H1 (cell line): ENCODE measurements around the gene ASIC1. TPM values are rescaled to one million over a fixed set of nuclear protein-coding genes. Genes with fewer than 3 reads are reported as not detected.

ENCODE experiments used
- CTCF ChIA-PET: fragments of 300-600 bp; sonication (Branson Sonifier 250); formaldehyde crosslinking; loops from one replicate; lab custom pipeline; 2021; ENCODE audit not compliant: partially characterized antibody; lab: Charles Lee
- POLR2A ChIA-PET: fragments of 300-600 bp; sonication (Branson Sonifier 250); formaldehyde crosslinking; loops from one replicate; lab custom pipeline; 2021; ENCODE audit warnings: inconsistent platforms; ENCODE audit not compliant: partially characterized antibody; lab: Charles Lee
- DNase-seq, 2 experiments: peaks; one replicate each; pipeline versions ENCODE4 v3.0.0 to v3.0.0-alpha.2; 2010 to 2022; ENCODE audit warnings: low spot score in 2 of 2, low read depth in 1 of 2, mixed read lengths in 1 of 2
- FAIRE-seq: peaks from 2 replicates; lab custom pipeline; 2011; peaks lifted over from hg19 to GRCh38; lab: Jason Lieb, UNC
- H2AFZ ChIP-seq: 2 replicates; pipeline ENCODE4 v1.8.1; 2012; ENCODE audit warnings: low read length, inconsistent platforms
- H2AK5ac ChIP-seq: 2 replicates; pipeline ENCODE4 v1.6.1; 2013; ENCODE audit warnings: low read depth, low read length
- H2BK120ac ChIP-seq: replicated peaks from 2 replicates; pipeline ENCODE3; 2013; ENCODE audit warnings: low read depth, low read length, inconsistent platforms
- H2BK12ac ChIP-seq: 2 replicates; pipeline ENCODE4 v1.6.1; 2013; ENCODE audit warnings: low read depth, low read length
- H2BK15ac ChIP-seq: 2 replicates; pipeline ENCODE4 v1.6.1; 2013; ENCODE audit warnings: low read length
- H2BK20ac ChIP-seq: 2 replicates; pipeline ENCODE4 v1.6.1; 2013; ENCODE audit warnings: low read length
- H2BK5ac ChIP-seq: 2 replicates; pipeline ENCODE4 v1.6.1; 2013; ENCODE audit warnings: low read depth, low read length
- H3K14ac ChIP-seq: 2 replicates; pipeline ENCODE4 v1.6.1; 2013; ENCODE audit warnings: inconsistent platforms; ENCODE audit not compliant: insufficient read length
- H3K18ac ChIP-seq: 2 replicates; pipeline ENCODE4 v1.6.1; 2013; ENCODE audit warnings: low read length; ENCODE audit errors: extremely low read depth
- H3K23ac ChIP-seq: 2 replicates; pipeline ENCODE4 v1.6.1; 2013; ENCODE audit warnings: inconsistent platforms; ENCODE audit not compliant: insufficient read length
- H3K23me2 ChIP-seq: 2 replicates; pipeline ENCODE4 v1.6.1; 2013; ENCODE audit warnings: low read depth, low read length
- H3K27ac ChIP-seq: 2 replicates; pipeline ENCODE4 v1.6.1; 2011; ENCODE audit warnings: low read depth, low read length, inconsistent platforms
- H3K27me3 ChIP-seq, 4 experiments: replicated peaks in 1 of 4; 1 replicate in 1 of 4; 2 replicates in 3 of 4; pipeline versions ENCODE4 v1.6.1 to v1.8.1; 2011 to 2013; ENCODE audit warnings: low read length in 3 of 4, mild to moderate bottlenecking in 3 of 4, inconsistent platforms in 2 of 4, mixed read lengths in 2 of 4, moderate library complexity in 1 of 4; ENCODE audit not compliant: control insufficient read depth in 3 of 4, insufficient read depth in 3 of 4; ENCODE audit errors: extremely low read depth in 1 of 4
- H3K36me3 ChIP-seq, 4 experiments: 2 replicates each; pipeline versions ENCODE4 v1.6.1 to v1.8.1; 2011 to 2013; ENCODE audit warnings: mild to moderate bottlenecking in 4 of 4, low read length in 3 of 4, moderate library complexity in 2 of 4, control low read depth in 1 of 4, inconsistent platforms in 1 of 4; ENCODE audit not compliant: insufficient read depth in 4 of 4, control insufficient read depth in 2 of 4
- H3K4ac ChIP-seq: replicated peaks from 2 replicates; pipeline ENCODE3; 2013; ENCODE audit warnings: low read length, low read depth, mixed read lengths, inconsistent platforms; ENCODE audit not compliant: insufficient read length
- H3K4me1 ChIP-seq, 4 experiments: replicated peaks in 1 of 4; 1 replicate in 1 of 4; 2 replicates in 3 of 4; pipeline versions ENCODE4 v1.6.1 to v1.8.1; 2011 to 2013; ENCODE audit warnings: low read length in 3 of 4, inconsistent platforms in 2 of 4, mixed read lengths in 1 of 4; ENCODE audit not compliant: insufficient read depth in 4 of 4, control insufficient read depth in 3 of 4
- H3K4me2 ChIP-seq, 2 experiments: 2 replicates each; pipeline versions ENCODE4 v1.6.1 to v1.8.1; 2011 to 2013; ENCODE audit warnings: low read depth in 2 of 2, low read length in 2 of 2, control low read depth in 1 of 2, inconsistent platforms in 1 of 2, mild to moderate bottlenecking in 1 of 2; ENCODE audit not compliant: insufficient read depth in 1 of 2
- H3K4me3 ChIP-seq, 4 experiments: fragments of 200-600, 300-600 bp in 1 of 4; sonication (generic), shearing (Covaris generic), sonication (Bioruptor Twin) in 1 of 4; 2 replicates each; pipeline versions ENCODE4 v1.5.1 to v1.8.1; 2011 to 2016; ENCODE audit warnings: low read length in 4 of 4, low read depth in 3 of 4, control low read depth in 2 of 4, inconsistent platforms in 2 of 4, mild to moderate bottlenecking in 2 of 4, mixed read lengths in 1 of 4, moderate library complexity in 1 of 4; ENCODE audit not compliant: insufficient read depth in 2 of 4; ENCODE audit errors: extremely low read depth in 1 of 4
- H3K56ac ChIP-seq: replicated peaks from 2 replicates; pipeline ENCODE3; 2013; ENCODE audit warnings: low read depth, mild to moderate bottlenecking, mixed read lengths, low read length, inconsistent platforms; ENCODE audit not compliant: insufficient read length
- H3K79me1 ChIP-seq: 2 replicates; pipeline ENCODE4 v1.6.1; 2013; ENCODE audit warnings: low read depth, low read length, control low read depth
- H3K79me2 ChIP-seq, 2 experiments: 2 replicates each; pipeline versions ENCODE4 v1.6.1 to v1.8.1; 2012 to 2013; ENCODE audit warnings: low read length in 2 of 2, mild to moderate bottlenecking in 2 of 2, inconsistent platforms in 1 of 2; ENCODE audit not compliant: insufficient read depth in 2 of 2, control insufficient read depth in 1 of 2
- H3K9ac ChIP-seq, 4 experiments: replicated peaks in 1 of 4; 1 replicate in 1 of 4; 2 replicates in 3 of 4; pipeline versions ENCODE4 v1.6.1 to v1.8.1; 2011 to 2013; ENCODE audit warnings: low read depth in 3 of 4, low read length in 3 of 4, control low read depth in 2 of 4, mild to moderate bottlenecking in 2 of 4, moderate library complexity in 2 of 4, inconsistent platforms in 1 of 4; ENCODE audit errors: extremely low read depth in 1 of 4
- H3K9me3 ChIP-seq, 2 experiments: 2 replicates each; pipeline versions ENCODE4 v1.6.1 to v1.8.1; 2012 to 2013; ENCODE audit warnings: mild to moderate bottlenecking in 2 of 2, moderate library complexity in 2 of 2, control low read depth in 1 of 2, inconsistent platforms in 1 of 2, low read depth in 1 of 2, low read length in 1 of 2, mixed read lengths in 1 of 2; ENCODE audit not compliant: insufficient read depth in 2 of 2
- H4K20me1 ChIP-seq, 2 experiments: replicated peaks in 1 of 2; 2 replicates each; pipeline versions ENCODE3 to v1.8.1; 2011 to 2013; ENCODE audit warnings: inconsistent platforms in 2 of 2, low read length in 2 of 2, mild to moderate bottlenecking in 1 of 2; ENCODE audit not compliant: insufficient read depth in 2 of 2, control insufficient read depth in 1 of 2
- H4K5ac ChIP-seq: 2 replicates; pipeline ENCODE4 v1.6.1; 2013; ENCODE audit warnings: low read length, low read depth, mixed read lengths, inconsistent platforms; ENCODE audit not compliant: insufficient read length
- H4K8ac ChIP-seq: 2 replicates; pipeline ENCODE4 v1.8.0; 2013; ENCODE audit warnings: mild to moderate bottlenecking, moderate library complexity, low read length, inconsistent platforms; ENCODE audit not compliant: insufficient read depth; ENCODE audit errors: extremely low read depth
- H4K91ac ChIP-seq: replicated peaks from 2 replicates; pipeline ENCODE3; 2013; ENCODE audit warnings: low read length, mixed read lengths, inconsistent platforms; ENCODE audit not compliant: insufficient read length
- ATF2 ChIP-seq: IDR thresholded peaks from 2 replicates; pipeline ENCODE4 v1.6.1; 2012; ENCODE audit warnings: low read length, inconsistent platforms
- KDM5A ChIP-seq: fragments of 200-600 bp; IDR thresholded peaks from 2 replicates; pipeline ENCODE4 v1.7.1; 2012; ENCODE audit warnings: mild to moderate bottlenecking, low read length, inconsistent platforms, mixed read lengths
- SP2 ChIP-seq: IDR thresholded peaks from 2 replicates; pipeline ENCODE4 v1.6.1; 2012; ENCODE audit warnings: mild to moderate bottlenecking, low read length, inconsistent platforms
- SP4 ChIP-seq: IDR thresholded peaks from 2 replicates; pipeline ENCODE4 v1.6.1; 2012; ENCODE audit warnings: low read length, inconsistent platforms
- USF2 ChIP-seq: IDR thresholded peaks from 2 replicates; pipeline ENCODE4 v1.6.1; 2011; ENCODE audit warnings: low read length, improper control_type of control experiment
- WGBS, 2 experiments: shearing (Covaris generic) in 1 of 2; methylation state at CpG; one replicate each; pipeline versions ENCODE4 v1.1.6 to v1.1.7; 2013 to 2015; ENCODE audit warnings: low lambda C conversion rate in 2 of 2, mixed read lengths in 2 of 2, inconsistent platforms in 1 of 2, low coverage in 1 of 2, missing lambda C conversion rate in 1 of 2; ENCODE audit not compliant: insufficient replicate concordance in 2 of 2, insufficient coverage in 1 of 2, insufficient read length in 1 of 2; ENCODE audit errors: extremely low coverage in 1 of 2, missing lambda C conversion rate in 1 of 2; 5-methylcytosine and 5-hydroxymethylcytosine counted together
- polyA plus RNA-seq, 7 experiments: library from polyadenylated mRNA; depleted of rRNA in 3 of 7; stranded (reverse) in 5 of 7; unstranded in 2 of 7; fragments of >200 nt in 5 of 7; fragments of 200-250 nt in 2 of 7; gene quantifications; 1 replicate in 5 of 7; 2 replicates in 1 of 7; 4 replicates in 1 of 7; pipeline versions ENCODE4 v1.2.1 to v1.2.3, GENCODE V29; 2011 to 2013; ENCODE audit warnings: missing spikeins in 2 of 7, mixed read lengths in 2 of 7
- total RNA-seq: library from RNA; stranded (reverse); fragmentation: NEBNext Ultra II Directional; extraction: Animal tissue kit (Norgen Biotek cat#: 25700); gene quantifications from 2 replicates; pipeline ENCODE4 v1.2.1, GENCODE V29; 2021

ASIC1 gene
- total and polyA plus RNA-seq, 2 of the 8 experiments (the other 6 are each of a cell fraction or from before 2014, with no cell fraction given): 2.4 to 4.4 TPM

GRCh38 chr12:50026691-50027090 lies 30.7 kb upstream of the ASIC1 start:
- H4K91ac ChIP-seq: no peak overlapping the region
- no peak overlapping the region for H3K14ac ChIP-seq
- no peak overlapping the region for H3K27ac ChIP-seq
- no peak overlapping the region for H3K56ac ChIP-seq
- DNase-seq (no peak), FAIRE-seq (no peak)
- no peak overlapping the region for H2BK120ac ChIP-seq
- H3K4me2 ChIP-seq: no peak overlapping the region
- H3K4me3 ChIP-seq: no peak overlapping the region
- H3K79me2 ChIP-seq: peaks cover 0 to 30% of the 10 kb centered on the region in 2 experiments; a peak in 3 of 4 replicates
- H4K8ac ChIP-seq: no peak overlapping the region
- H3K18ac ChIP-seq: no peak overlapping the region
- no peak overlapping the region for H3K4ac ChIP-seq
- H3K9ac ChIP-seq: no peak overlapping the region
- ChIA-PET CTCF (interaction anchor here (0.6 to 0.9 kb wide), 2 partner anchors 39 to 159 kb away, joined by 3 read pairs; no protein-coding TSS in a partner anchor), POLR2A (no interaction called here)
- no peaks in the 10 kb centered on the region for H3K9me3 ChIP-seq
- WGBS, 2 experiments: 92% methylated on average over 3 of the region's 3 CpGs; no CpG with 5 or more reads in 1 of the 2 experiments
- no peak overlapping the region for H2AK5ac ChIP-seq
- H3K23me2 ChIP-seq: no peaks in the 10 kb centered on the region; the same call in 1 of the 2 replicates
- H3K27me3 ChIP-seq: no peaks in the 10 kb centered on the region
- no peaks in the 10 kb centered on the region for H4K20me1 ChIP-seq
- no peaks in the 10 kb centered on the region for H3K4me1 ChIP-seq
- no peak overlapping the region for H2BK15ac ChIP-seq
- no peak overlapping the region for H2BK5ac ChIP-seq
- H3K79me1 ChIP-seq: peaks cover 2% of the 10 kb centered on the region; the same call in 1 of the 2 replicates
- TF ChIP-seq SP2: no peak
- TF ChIP-seq ATF2: no peak
- no peak for TF ChIP-seq USF2
- no peak for TF ChIP-seq SP4
- TF ChIP-seq KDM5A: no peak
- H2BK20ac ChIP-seq: no peak overlapping the region
- H2AFZ ChIP-seq: no peak overlapping the region
- H3K36me3 ChIP-seq: no peaks in the 10 kb centered on the region
- H4K5ac ChIP-seq: no peak overlapping the region
- no peak overlapping the region for H3K23ac ChIP-seq
- no peak overlapping the region for H2BK12ac ChIP-seq
